AG04449 (cell line): Measurements from ENCODE around the gene SRP68.
A peak's percentile ranks its signal among the peaks of the same experiment; 100 is the strongest.

ENCODE experiments used
- CTCF ChIA-PET: fragments of 350-600 bp; formaldehyde crosslinking; extraction: SDS; loops from one replicate; lab custom pipeline; 2021; ENCODE audit warnings: antibody characterized with exemption; lab: Yijun Ruan, JAX
- POLR2A ChIA-PET: fragments of 400-600, 350-600 bp; formaldehyde crosslinking; extraction: SDS; loops from one replicate; lab custom pipeline; 2020; ENCODE audit warnings: antibody characterized with exemption, inconsistent platforms; lab: Yijun Ruan, JAX
- DNase-seq: peaks from one replicate; pipeline ENCODE4 v3.0.0-alpha.2; 2010; ENCODE audit warnings: low read depth, low spot score
- H3K4me3 ChIP-seq: 2 replicates; pipeline ENCODE4 v1.5.1; 2011; ENCODE audit warnings: low read depth, mild to moderate bottlenecking, control low read depth, low read length
- CTCF ChIP-seq: IDR thresholded peaks from one replicate; pipeline ENCODE4 v1.5.1; 2011; ENCODE audit warnings: mild to moderate bottlenecking, moderate library complexity, low read length, control low read depth, inconsistent platforms; ENCODE audit not compliant: insufficient read depth; ENCODE audit errors: missing control alignments

The SRP68 gene

DNA sequence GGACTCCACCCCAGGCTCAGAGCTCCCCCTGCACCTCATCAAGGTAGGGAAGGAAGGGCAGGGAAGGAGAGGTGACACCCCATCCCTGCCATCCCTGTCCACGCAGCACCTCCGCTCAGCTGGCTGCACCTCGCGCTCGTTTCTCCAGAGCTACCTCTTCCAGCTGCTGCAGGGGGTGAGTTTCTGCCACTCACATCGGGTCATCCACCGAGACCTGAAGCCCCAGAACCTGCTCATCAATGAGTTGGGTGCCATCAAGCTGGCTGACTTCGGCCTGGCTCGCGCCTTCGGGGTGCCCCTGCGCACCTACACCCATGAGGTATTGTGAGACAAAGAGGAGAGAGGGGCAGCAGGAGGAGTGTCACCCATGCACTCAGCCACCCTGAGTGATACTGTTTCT is 70.2 kb downstream of the SRP68 start:
- ChIA-PET POLR2A (no interaction called here), CTCF (interaction anchor here (0.8 to 17.3 kb wide), 10 partner anchors 9 to 179 kb away, joined by 3 to 363 read pairs (median 4); partner anchors contain the start of gene MRPL38)
- no peak for DNase-seq
- TF ChIP-seq CTCF: no peak
- no peak overlapping the region for H3K4me3 ChIP-seq

DNA sequence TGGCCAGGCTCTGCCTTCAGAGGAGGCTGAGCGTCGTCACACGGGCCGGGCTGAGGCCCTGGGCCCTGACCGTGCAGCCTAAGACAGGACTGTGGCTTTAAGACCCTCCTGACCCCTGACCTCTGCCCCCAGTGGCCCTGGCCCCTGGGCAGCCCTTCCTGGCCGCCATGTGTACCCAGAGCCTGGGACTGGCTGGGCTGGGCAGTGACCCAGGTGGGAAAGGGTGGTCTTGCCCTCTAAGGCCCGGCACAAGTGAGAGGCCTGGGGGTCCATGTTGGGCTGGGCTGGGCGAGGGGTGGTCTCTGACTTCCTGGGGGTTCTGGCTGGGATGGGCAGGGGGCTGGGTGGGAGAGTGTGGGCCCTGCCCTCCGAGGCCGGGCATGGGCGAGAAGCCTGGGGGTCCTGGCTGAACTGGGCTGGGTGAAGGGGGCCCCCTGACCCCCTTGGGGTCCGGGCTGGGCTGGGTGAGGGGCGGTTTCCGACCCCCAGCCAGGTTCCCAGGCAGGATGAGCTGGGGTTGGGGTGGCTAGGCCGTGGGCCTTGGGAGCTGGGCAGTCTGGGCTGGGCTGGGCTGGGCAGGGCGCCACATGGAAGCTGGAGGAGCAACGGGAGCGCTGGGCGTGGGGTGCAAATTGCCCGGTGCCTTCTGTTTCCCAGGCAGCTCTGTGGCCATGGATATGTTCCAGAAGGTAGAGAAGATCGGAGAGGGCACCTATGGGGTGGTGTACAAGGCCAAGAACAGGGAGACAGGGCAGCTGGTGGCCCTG is 71.4 kb downstream of the SRP68 start, which contains the start of gene CDK3:
Gene CDK3 (plus strand): TSS at position 101 of the 767 bp plus-strand sequence. CDS start 571 bp downstream, at position 672.
- ChIA-PET POLR2A (no interaction called here), CTCF (interaction anchor here (0.6 to 17.3 kb wide), 13 partner anchors 9 to 279 kb away, joined by 3 to 363 read pairs (median 5); partner anchors contain the start of genes FBF1, MRPL38 and TRIM65)
- no peak for TF ChIP-seq CTCF
- DNase-seq: no peak
- H3K4me3 ChIP-seq: no peak within 1 kb of the TSS

DNA sequence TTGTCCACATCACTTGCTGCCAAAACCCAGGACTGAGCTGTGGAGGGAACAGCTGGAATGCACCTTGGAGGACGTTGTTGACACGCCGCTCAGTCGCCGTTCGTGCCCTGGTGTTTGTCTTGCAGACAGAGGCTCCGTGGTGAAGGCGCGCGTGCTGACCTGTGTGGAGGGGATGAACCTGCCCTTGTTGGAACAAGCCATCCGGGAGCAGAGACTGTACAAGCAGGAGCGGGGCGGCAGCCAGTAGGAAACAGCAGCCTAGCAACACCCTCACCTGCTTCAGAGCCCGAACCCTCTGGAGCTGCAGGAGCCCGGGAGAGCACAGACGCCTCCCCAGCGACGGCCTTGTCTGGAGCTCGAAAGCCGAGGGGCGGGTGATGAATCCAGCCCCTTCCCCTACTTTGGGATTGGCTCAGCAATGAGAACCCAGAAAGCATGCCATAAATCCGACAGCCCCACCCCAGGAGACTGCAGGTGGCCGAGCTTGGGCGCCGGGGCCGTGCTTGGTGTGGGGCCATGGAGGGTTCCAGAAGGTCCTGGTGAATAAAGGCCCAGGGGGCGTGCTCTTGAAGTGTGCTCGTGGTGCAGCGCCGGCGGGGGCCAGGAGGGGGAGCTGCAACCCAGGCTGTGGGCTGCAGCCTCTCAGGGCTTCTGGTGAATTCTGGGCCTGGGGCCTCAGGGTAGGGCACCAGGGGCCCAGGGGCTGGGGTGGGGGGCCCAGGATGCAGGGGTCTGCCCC is 72.1 kb downstream of the SRP68 start:
- POLR2A ChIA-PET: no interaction called here
- H3K4me3 ChIP-seq: no peak overlapping the region
- CTCF ChIA-PET: interaction anchor here (1.0 to 17.3 kb wide), 14 partner anchors 8 to 299 kb away, joined by 3 to 363 read pairs (median 4); partner anchors contain the start of genes FBF1, MRPL38 and TRIM65
- no peak for DNase-seq
- TF ChIP-seq CTCF: peak; percentile 84

DNA sequence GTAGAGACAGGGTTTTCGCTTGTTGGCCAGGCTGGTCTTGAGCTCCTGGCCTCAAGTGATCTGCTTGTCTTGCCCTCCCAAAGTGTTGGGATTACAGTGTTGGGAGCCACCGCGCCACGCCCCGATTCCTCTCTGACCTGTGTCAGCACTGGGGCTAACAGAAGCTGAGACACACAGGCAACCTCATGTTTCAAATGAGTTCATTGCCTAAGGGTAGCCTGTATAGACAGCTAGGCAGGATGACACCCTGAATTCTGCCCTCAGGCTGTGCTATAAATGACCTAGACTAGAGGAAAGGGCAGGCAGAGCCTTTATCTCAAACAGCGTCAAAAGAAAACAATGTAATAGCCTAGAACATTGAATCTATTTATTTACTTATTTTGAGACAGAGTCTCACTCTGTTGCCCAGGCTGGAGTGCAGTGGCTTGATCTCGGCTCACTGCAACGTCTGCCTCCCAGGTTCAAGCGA is 74.0 kb downstream of the SRP68 start:
- no peak for TF ChIP-seq CTCF
- no peak overlapping the region for H3K4me3 ChIP-seq
- ChIA-PET CTCF (interaction anchor here (1.2 to 17.3 kb wide), 7 partner anchors 7 to 91 kb away, joined by 3 to 363 read pairs (median 13); partner anchors contain the start of gene MRPL38), POLR2A (no interaction called here)
- no peak for DNase-seq

- POLR2A ChIA-PET: interaction anchor here (0.6 to 1.1 kb wide), 3 partner anchors 18 to 217 kb away, joined by 3 to 4 read pairs (median 4); partner anchors contain the start of genes ACOX1 and TEN1
- no peak overlapping the region for H3K4me3 ChIP-seq
- no peak for DNase-seq
- CTCF ChIA-PET: interaction anchor here (0.6 to 15.6 kb wide), 10 partner anchors 9 to 283 kb away, joined by 3 to 363 read pairs (median 6); partner anchors contain the start of gene TRIM65
- no peak for TF ChIP-seq CTCF
Measured at GRCh38 chr17:75996665-75997590, 75.4 kb downstream of the SRP68 start.
